MM.1S (cell line): Measurements from ENCODE around the gene PLXND1.

ENCODE experiments used
- DNase-seq: peaks from one replicate; pipeline ENCODE4 v3.0.0-alpha.2; 2015
- H2AFZ ChIP-seq: fragments of 300-600 bp; sonication (generic); 2 replicates; pipeline ENCODE4 v1.6.0; 2016; ENCODE audit warnings: antibody characterized with exemption, low read length
- H3F3A ChIP-seq: fragments of 300-600 bp; sonication (generic); 2 replicates; pipeline ENCODE4 v1.6.1; 2016; ENCODE audit warnings: mild to moderate bottlenecking, antibody characterized with exemption, low read length, moderate library complexity, mixed read lengths; ENCODE audit not compliant: insufficient read depth
- H3K27ac ChIP-seq: fragments of 300-600 bp; sonication (generic); 2 replicates; pipeline ENCODE4 v1.5.1; 2016; ENCODE audit warnings: mild to moderate bottlenecking, low read length
- H3K27me3 ChIP-seq: fragments of 300-600 bp; sonication (generic); replicated peaks from 2 replicates; pipeline ENCODE4 v1.6.0; 2016; ENCODE audit warnings: low read length; ENCODE audit not compliant: insufficient read depth
- H3K36me3 ChIP-seq: fragments of 300-600 bp; sonication (generic); replicated peaks from 2 replicates; pipeline ENCODE4 v1.6.1; 2016; ENCODE audit warnings: mild to moderate bottlenecking, low read length, mixed read lengths; ENCODE audit not compliant: insufficient read depth
- H3K4me1 ChIP-seq: fragments of 300-600 bp; sonication (generic); 2 replicates; pipeline ENCODE4 v1.6.1; 2016; ENCODE audit warnings: low read length, mixed read lengths
- H3K4me2 ChIP-seq: fragments of 300-600 bp; sonication (generic); 2 replicates; pipeline ENCODE4 v1.6.0; 2016; ENCODE audit warnings: low read depth, low read length
- H3K4me3 ChIP-seq: fragments of 300-600 bp; sonication (generic); 2 replicates; pipeline ENCODE4 v1.5.1; 2016; ENCODE audit warnings: low read length, mixed read lengths
- H3K79me2 ChIP-seq: fragments of 300-600 bp; sonication (generic); 2 replicates; pipeline ENCODE4 v1.6.1; 2016; ENCODE audit warnings: mixed run types, low read length, mixed read lengths
- H3K9ac ChIP-seq: fragments of 300-600 bp; sonication (generic); 2 replicates; pipeline ENCODE4 v1.6.1; 2016; ENCODE audit warnings: low read length, mixed read lengths
- H3K9me2 ChIP-seq: fragments of 300-600 bp; sonication (generic); replicated peaks from 2 replicates; pipeline ENCODE4 v1.6.1; 2016; ENCODE audit warnings: mild to moderate bottlenecking, low read length, mixed read lengths; ENCODE audit not compliant: insufficient read depth
- H3K9me3 ChIP-seq: fragments of 300-600 bp; sonication (generic); replicated peaks from 2 replicates; pipeline ENCODE4 v1.6.1; 2016; ENCODE audit warnings: mild to moderate bottlenecking, low read length, mixed read lengths; ENCODE audit not compliant: insufficient read depth
- H4K20me1 ChIP-seq: fragments of 300-600 bp; sonication (generic); 2 replicates; pipeline ENCODE4 v1.6.1; 2016; ENCODE audit warnings: mild to moderate bottlenecking, low read length, moderate library complexity, mixed read lengths; ENCODE audit not compliant: insufficient read depth
- EZH2 ChIP-seq: fragments of 300-600 bp; sonication (generic); optimal IDR thresholded peaks from 2 replicates; pipeline ENCODE3; 2017; ENCODE audit warnings: low read depth, mild to moderate bottlenecking, antibody characterized with exemption, low read length, mixed read lengths
- EZH2phosphoT487 ChIP-seq: fragments of 300-600 bp; sonication (generic); IDR thresholded peaks from 2 replicates; pipeline ENCODE4 v1.6.1; 2018; ENCODE audit warnings: antibody characterized with exemption, low read length
- TF ChIP-seq, protein P1 (sequence below): fragments of 300-600 bp; sonication (generic); IDR thresholded peaks from 2 replicates; pipeline ENCODE4 v1.5.1; 2016; ENCODE audit warnings: antibody characterized with exemption, low read length, mixed read lengths

Gene PLXND1

DNA sequence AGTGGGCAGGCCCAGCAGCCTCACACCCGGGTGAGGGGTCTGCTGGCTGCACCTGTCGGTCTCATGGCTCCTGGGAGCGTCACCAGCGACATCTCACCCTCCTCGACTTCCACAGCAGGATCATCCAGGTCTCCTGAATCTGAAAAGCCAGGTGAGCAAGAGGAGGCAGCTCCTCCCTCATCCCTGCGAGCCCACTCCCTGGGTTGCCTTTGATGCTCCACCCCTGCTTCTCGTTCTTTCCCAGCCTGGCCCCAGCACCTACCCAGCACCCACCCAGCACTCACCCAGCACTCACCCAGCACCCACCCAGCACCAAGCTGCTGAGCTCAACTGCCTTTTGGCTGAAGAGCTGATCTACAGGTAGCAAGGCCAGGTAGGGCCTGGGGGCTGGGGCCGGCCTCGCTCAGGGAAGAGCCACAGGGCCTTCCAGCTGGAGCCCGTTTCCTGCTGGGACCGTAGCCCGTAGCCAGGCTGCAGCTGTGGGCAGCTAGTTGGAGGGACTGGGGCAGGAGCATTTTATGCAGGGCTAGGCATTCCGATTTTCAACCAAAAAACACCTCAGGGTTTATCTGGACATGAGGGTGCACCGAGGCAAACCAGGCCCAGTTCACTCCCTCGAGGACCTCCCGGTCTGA, 63.2 kb downstream of the PLXND1 start, which contains the start of gene H1-8:
Gene H1-8, plus strand, starts transcription at position 20 of the 635 bp plus-strand sequence. Its CDS starts 44 bp downstream, at position 64.
- Histone ChIP-seq H3F3A (no peaks in the 10 kb centered on the region), H2AFZ (no peak within 1 kb of the TSS), H3K27me3 (no peaks in the 10 kb centered on the region), H3K9ac (no peak within 1 kb of the TSS), H3K79me2 (no peaks in the 10 kb centered on the region), H3K4me2 (no peak within 1 kb of the TSS), H3K36me3 (no peaks in the 10 kb centered on the region), H3K4me3 (no peak within 1 kb of the TSS), H3K4me1 (no peaks in the 10 kb centered on the region), H3K27ac (no peak within 1 kb of the TSS), H3K9me2 (no peaks in the 10 kb centered on the region), H3K9me3 (no peaks in the 10 kb centered on the region), H4K20me1 (no peaks in the 10 kb centered on the region)
- no peak for DNase-seq
- TF ChIP-seq, protein P1, sequence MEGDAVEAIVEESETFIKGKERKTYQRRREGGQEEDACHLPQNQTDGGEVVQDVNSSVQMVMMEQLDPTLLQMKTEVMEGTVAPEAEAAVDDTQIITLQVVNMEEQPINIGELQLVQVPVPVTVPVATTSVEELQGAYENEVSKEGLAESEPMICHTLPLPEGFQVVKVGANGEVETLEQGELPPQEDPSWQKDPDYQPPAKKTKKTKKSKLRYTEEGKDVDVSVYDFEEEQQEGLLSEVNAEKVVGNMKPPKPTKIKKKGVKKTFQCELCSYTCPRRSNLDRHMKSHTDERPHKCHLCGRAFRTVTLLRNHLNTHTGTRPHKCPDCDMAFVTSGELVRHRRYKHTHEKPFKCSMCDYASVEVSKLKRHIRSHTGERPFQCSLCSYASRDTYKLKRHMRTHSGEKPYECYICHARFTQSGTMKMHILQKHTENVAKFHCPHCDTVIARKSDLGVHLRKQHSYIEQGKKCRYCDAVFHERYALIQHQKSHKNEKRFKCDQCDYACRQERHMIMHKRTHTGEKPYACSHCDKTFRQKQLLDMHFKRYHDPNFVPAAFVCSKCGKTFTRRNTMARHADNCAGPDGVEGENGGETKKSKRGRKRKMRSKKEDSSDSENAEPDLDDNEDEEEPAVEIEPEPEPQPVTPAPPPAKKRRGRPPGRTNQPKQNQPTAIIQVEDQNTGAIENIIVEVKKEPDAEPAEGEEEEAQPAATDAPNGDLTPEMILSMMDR, result no peak
- TF ChIP-seq EZH2phosphoT487, result no peak
- no peak for TF ChIP-seq EZH2

GRCh38 chr3:129542747-129543146, 63.7 kb downstream of the PLXND1 start:
- Histone ChIP-seq H3K4me1 (no peaks in the 10 kb centered on the region), H3K79me2 (no peaks in the 10 kb centered on the region), H3F3A (no peaks in the 10 kb centered on the region), H3K9me2 (no peaks in the 10 kb centered on the region), H2AFZ (no peak overlapping the region), H3K9me3 (no peaks in the 10 kb centered on the region), H3K4me2 (no peak overlapping the region), H3K36me3 (no peaks in the 10 kb centered on the region), H4K20me1 (no peaks in the 10 kb centered on the region), H3K27me3 (no peaks in the 10 kb centered on the region), H3K9ac (no peak overlapping the region), H3K27ac (no peak overlapping the region), H3K4me3 (no peak overlapping the region)
- DNase-seq, result no peak
- TF ChIP-seq EZH2phosphoT487 (no peak), EZH2 (no peak)
- TF ChIP-seq, protein P1, result no peak

DNA sequence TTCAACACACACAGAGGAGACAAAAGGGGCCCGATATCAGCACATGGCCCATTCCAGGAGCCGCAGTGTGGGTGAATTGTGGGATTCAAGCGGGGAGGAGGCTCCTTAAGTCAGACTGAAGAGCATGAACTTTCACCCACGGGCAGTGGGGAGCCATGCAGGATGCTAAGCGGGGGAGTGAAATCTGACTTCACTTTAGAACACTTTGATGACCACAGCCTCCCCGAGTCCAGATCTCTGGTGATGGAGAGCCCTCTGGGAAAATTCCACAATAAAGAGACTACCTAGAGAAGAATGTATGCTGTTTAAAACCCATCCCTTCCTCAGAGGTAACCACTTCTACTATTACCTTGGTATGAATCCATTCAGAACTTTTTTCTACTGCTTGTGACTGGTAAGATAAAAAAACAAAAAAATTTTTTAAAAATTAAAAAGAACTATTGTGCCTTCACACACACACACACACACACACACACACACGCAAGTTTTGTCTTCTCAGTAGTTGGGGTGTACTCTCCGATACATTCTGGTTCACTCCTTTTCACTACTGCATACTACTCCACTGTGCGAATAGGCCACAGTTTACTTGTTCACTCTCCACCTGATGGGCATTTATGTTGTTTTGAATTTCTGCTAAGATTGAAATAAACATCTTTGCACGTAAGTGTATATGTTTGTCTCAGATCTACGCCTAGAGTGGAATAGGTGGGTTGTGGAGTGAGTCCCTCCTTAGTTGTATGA, 65.5 kb downstream of the PLXND1 start:
- no peaks in the 10 kb centered on the region for H3K27me3 ChIP-seq
- no peaks in the 10 kb centered on the region for H3K36me3 ChIP-seq

More for the DNA sequence above, 65.5 kb downstream of the PLXND1 start:
- Histone ChIP-seq H3K9me3 (no peaks in the 10 kb centered on the region), H3K9ac (no peak overlapping the region), H3F3A (no peaks in the 10 kb centered on the region), H3K9me2 (no peaks in the 10 kb centered on the region), H3K27ac (no peak overlapping the region), H3K4me2 (no peak overlapping the region), H4K20me1 (no peaks in the 10 kb centered on the region), H3K4me3 (no peak overlapping the region), H3K4me1 (peaks cover 6% of the 10 kb centered on the region; the same call in 1 of the 2 replicates), H3K79me2 (no peaks in the 10 kb centered on the region), H2AFZ (no peak overlapping the region)
- DNase-seq, result no peak
- TF ChIP-seq EZH2phosphoT487, result no peak
- TF ChIP-seq, protein P1, result no peak
- no peak for TF ChIP-seq EZH2
